GM19025 (cell line): ENCODE results near the gene PNCK.

ENCODE experiments used
- ATAC-seq: cut with Tn5 transposase; IDR thresholded peaks from one replicate; pipeline ENCODE4 v1.9.1; 2021; ENCODE audit warnings: mild to moderate bottlenecking, low read depth, moderate library complexity; ENCODE audit not compliant: unreplicated experiment

PNCK gene

DNA sequence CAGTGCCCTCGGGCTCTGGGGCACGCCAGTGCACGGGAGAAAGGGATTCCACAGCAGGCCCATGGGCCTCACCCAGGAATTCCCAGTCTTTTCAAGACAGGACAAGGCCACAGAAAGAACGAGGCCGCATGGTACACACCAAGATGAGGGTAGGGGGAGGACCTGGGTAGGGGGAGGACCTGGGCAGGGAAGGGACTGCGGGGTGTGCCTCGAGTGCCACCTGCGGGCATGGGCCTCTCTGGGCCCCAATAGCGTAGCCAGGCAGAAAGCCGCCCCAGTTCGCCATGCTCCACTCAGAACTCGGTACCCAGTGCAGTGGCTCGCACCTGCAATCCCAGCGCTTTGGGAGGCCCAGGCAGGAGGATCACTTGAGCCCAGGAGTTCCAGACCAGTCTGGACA, 40.6 kb downstream of the PNCK start:
- no peak for ATAC-seq

DNA sequence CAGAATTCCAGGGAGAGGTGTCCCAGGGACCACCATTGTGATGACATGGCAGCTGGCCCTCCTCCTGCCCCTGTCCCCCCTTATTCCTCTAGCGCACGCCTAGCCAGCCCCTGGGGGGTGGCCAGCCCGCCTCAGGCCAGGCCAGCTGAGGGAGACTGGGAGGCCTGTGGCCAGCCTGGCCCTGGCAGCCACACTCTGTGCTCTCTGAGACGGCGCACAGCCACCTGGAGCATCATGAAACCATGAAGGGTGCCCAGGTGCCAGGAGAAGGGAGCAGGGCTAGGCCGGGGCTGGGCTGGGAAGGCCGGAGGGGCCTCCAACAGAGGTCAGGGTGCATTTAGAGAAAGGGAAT, 41.0 kb downstream of the PNCK start:
- no peak for ATAC-seq

GRCh38 chrX:153631907-153632594, 41.6 kb downstream of the PNCK start:
- no peak for ATAC-seq

DNA sequence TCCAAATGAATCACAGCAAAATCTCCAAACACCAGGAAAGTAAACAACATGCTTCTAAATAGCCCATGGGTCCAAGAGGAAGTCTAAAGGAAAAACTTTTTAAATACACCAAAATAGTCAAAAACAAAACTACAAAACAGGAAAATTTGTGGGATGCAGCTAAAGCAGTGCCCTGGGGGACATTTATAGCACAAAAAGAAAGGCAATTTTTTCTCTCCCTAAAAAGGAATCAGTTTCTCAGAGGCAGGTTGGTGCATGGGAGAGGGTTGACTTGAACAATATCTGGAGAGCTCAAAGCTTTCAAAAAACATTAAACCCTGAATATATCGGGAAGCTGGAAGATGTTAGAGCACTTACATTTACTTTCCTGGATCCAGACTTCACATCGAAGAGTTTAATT, 42.3 kb downstream of the PNCK start:
- no peak for ATAC-seq

DNA sequence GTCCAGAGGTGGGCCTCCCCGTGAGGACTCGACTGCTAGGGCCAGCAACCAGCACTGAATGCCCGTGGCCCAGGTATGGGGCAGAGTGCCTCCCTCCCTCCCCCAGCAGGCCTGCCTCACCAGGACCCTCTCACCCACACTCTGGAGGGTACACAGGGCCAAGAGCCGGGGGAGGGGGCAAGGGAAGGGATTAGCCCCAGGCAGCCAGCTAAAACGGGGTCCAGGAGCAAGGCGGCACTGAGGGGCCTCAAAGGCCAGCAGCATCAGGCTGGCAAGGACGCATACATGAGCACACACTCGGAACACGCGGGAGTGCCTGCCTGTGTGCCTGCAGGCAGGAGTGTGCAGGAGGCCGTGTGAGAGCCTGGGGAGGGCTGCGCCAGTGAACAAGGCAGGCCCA, 44.9 kb downstream of the PNCK start:
- ATAC-seq = no peak

DNA sequence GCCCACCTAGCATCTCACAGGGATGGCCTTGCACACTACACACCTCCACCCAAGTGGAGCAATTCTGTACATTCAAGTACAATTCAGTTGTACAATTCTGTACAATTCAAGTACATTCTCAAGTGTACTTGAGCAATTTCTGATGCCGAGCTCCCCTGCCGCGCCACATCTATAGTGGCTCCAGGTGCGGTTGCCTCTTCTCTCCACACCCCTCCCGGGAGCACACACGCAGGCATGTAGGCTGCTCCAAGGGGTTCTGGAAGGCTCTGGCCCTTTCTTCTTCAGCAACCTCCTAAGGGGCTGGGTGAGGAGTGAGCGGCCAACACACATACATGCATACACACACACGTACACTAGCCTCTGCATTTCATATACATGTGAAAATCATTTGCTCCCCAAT, 45.5 kb downstream of the PNCK start:
- no peak for ATAC-seq

- no peak for ATAC-seq
Measured at GRCh38 chrX:153627675-153628111, 45.9 kb downstream of the PNCK start.

GRCh38 chrX:153626863-153627674, 46.5 kb downstream of the PNCK start:
- no peak for ATAC-seq

DNA sequence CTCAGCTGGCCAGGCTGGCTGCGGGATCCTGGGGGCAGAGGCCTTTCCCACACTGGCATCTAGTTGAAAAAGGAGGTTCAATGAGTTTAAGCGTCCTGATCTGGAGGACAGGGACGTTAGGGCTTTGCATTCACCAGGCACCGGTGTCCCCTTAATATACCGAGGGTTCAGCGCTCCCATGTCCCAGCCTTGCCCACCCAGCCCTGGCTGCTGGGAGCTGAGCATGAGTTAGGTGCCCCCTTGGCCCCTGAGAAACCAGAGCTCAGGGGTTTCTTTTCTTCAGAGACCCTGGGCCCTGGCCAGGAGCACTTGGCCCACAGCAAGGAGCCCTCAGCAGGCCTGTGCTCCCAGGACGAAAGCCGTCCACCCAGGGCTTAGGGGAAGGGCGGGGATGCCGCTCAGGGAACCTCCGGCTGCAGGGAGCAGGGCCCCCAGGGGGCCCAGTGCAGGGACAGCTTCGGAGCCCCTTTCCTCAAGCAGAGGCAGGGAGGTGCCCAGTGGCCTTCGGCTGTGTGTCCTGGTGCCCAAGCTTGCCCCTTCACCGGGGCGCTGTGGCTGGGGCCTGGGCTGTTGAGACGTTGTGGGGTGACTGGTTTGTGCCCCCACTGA, 47.5 kb downstream of the PNCK start:
- no peak for ATAC-seq

DNA sequence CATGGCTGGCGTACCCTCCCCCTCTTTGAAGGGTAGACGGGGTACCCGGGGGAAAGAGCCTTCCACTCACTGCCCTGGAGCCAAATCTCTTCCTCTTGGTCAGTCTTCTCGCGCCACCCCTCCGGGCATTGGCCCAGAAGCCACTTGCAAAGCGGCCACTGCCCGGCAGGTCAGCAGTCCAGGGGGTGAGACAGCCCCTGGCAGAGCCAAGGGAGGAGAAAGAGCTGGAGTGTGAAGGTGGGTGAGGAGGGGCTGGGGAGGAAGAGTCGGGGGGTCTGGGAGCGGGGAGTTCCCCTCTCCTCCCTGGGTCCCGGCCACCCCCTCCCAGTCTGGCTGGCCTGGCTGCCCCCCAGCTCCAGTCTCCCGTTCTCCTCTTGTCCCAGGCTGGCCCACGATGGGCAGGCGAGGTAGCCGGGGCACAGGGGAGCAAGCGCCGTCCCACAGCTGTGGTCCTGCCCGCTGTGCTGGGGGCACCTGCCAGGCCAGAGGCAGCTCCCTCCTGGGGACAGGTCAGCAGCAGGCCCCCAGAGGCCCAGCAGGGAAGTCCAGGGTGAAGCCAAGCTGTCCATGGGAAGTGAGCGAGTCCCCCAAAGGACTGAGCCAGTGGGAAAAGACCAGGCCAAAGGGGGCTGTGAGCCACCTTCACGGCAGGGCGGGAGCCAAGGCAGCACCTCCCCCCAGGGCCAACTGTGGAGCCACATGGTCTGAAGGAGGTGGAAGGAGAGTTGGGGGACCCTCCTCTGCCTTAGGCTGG, 48.2 kb downstream of the PNCK start:
- ATAC-seq = no peak

- no peak for ATAC-seq
Measured at GRCh38 chrX:153624196-153625091, 49.2 kb downstream of the PNCK start.

GRCh38 chrX:153623310-153624029, 50.1 kb downstream of the PNCK start:
- ATAC-seq = no peak

GRCh38 chrX:153622661-153623309, 50.8 kb downstream of the PNCK start:
- ATAC-seq = no peak

DNA sequence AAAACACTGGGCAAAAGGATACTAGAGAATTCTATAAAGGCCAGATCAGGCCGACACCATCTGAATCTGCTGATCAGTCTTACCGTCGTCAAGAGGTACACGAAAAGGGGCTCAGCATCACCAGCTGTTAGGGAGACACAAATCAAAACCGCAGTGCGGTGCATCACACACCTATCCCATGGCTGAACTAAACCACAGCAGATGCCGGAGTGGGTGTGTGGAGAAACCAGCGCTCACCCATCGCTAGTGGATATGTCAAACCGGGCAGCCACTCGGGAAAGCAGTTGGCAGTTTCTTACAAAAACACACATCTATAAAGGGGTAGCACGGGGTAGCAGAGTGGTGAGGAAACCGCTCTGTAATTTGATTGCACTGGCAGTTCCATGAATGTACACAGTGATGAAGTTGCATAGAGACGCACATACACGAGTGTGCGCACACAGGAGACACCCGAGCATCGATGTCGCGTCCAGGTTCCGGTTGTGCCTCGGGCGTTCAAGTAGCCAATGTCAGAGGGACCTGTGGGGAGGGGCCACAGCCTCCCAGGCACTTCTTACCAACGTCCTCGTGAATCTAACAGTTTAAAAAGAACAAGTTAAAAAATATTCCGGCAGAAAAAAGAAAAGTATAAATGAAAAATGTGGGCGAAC, 51.5 kb downstream of the PNCK start:
- ATAC-seq = no peak

DNA sequence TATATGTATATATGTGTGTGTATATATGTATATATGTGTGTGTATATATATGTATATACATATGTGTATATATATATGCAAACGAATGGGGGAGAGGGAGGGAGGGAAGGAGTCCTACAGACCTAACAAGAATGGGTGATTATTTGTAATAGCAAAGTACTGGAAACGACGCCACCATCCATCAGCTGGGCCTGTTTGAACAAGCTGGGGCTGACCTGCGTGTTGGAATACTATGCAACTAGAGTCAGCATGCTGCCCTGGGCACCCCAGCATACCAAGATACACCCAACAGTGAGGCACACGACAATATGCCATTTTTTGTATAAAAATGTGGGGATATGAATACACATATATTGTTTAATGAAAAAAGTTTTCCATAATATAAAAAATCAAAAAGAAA, 53.0 kb downstream of the PNCK start:
- no peak for ATAC-seq
